HepG2 (cell line): ENCODE measurements around the gene CADM4. TPM values are rescaled to one million over a fixed set of nuclear protein-coding genes. Genes with fewer than 3 reads are reported as not detected.

Experiments
- ARID3A ChIP-seq: IDR thresholded peaks from 2 replicates; pipeline ENCODE4 v1.6.1; 2012; ENCODE audit warnings: low read depth, low read length, improper control_type of control experiment
- ATF4 ChIP-seq, 2 experiments: fragments of 450-650 bp in 1 of 2; sonication (generic) in 1 of 2; formaldehyde crosslinking; IDR thresholded peaks; 2 replicates each; pipeline versions ENCODE4 v1.5.0 to v1.8.0; 2020 to 2022; ENCODE audit warnings: mild to moderate bottlenecking in 1 of 2, missing genetic modification reagents in 1 of 2
- ATF7 ChIP-seq, 2 experiments: fragments of 450-650 bp in 1 of 2; sonication (generic) in 1 of 2; formaldehyde crosslinking in 1 of 2; IDR thresholded peaks; 2 replicates each; pipeline versions ENCODE4 v1.4.0 to v1.6.1; 2016 to 2020; ENCODE audit warnings: antibody characterized with exemption in 1 of 2, mild to moderate bottlenecking in 1 of 2, missing genetic modification reagents in 1 of 2
- CHCHD3 ChIP-seq: sonication (generic); formaldehyde crosslinking; IDR thresholded peaks from 2 replicates; pipeline ENCODE4 v1.8.0; 2022; ENCODE audit warnings: mild to moderate bottlenecking, missing genetic modification reagents, moderate library complexity
- CSRNP2 ChIP-seq: sonication (generic); formaldehyde crosslinking; conservative IDR thresholded peaks from 2 replicates; pipeline ENCODE4 v1.8.0; 2022; ENCODE audit warnings: low read depth, missing genetic modification reagents
- GLI4 ChIP-seq: sonication (generic); formaldehyde crosslinking; IDR thresholded peaks from 2 replicates; pipeline ENCODE4 v1.5.1; 2020; ENCODE audit warnings: missing genetic modification reagents, mild to moderate bottlenecking, moderate library complexity, borderline replicate concordance
- JARID2 ChIP-seq: sonication (generic); formaldehyde crosslinking; IDR thresholded peaks from 2 replicates; pipeline ENCODE4 v1.8.1; 2023; ENCODE audit warnings: missing genetic modification reagents, inconsistent platforms; ENCODE audit not compliant: insufficient replicate concordance
- MTF1 ChIP-seq: sonication (generic); formaldehyde crosslinking; IDR thresholded peaks from 2 replicates; pipeline ENCODE4 v1.5.0; 2020; ENCODE audit warnings: missing genetic modification reagents
- PAXIP1 ChIP-seq: sonication (generic); formaldehyde crosslinking; conservative IDR thresholded peaks from 2 replicates; pipeline ENCODE4 v1.4.0; 2020; ENCODE audit warnings: mild to moderate bottlenecking, missing genetic modification reagents, moderate library complexity
- POGZ ChIP-seq: sonication (generic); formaldehyde crosslinking; IDR thresholded peaks from 2 replicates; pipeline ENCODE4 v1.4.0; 2020; ENCODE audit warnings: mild to moderate bottlenecking, missing genetic modification reagents
- SMAD9 ChIP-seq: sonication (generic); formaldehyde crosslinking; IDR thresholded peaks from 2 replicates; pipeline ENCODE4 v1.5.1; 2020; ENCODE audit warnings: mild to moderate bottlenecking, missing genetic modification reagents
- STAT6 ChIP-seq: sonication (generic); formaldehyde crosslinking; IDR thresholded peaks from 2 replicates; pipeline ENCODE4 v1.4.0; 2020; ENCODE audit warnings: missing genetic modification reagents, mild to moderate bottlenecking, borderline replicate concordance
- ZGPAT ChIP-seq: IDR thresholded peaks from 2 replicates; pipeline ENCODE4 v1.6.1; 2016; ENCODE audit warnings: mild to moderate bottlenecking
- ZNF256 ChIP-seq: sonication (generic); formaldehyde crosslinking; conservative IDR thresholded peaks from 2 replicates; pipeline ENCODE4 v1.4.0; 2020; ENCODE audit warnings: missing genetic modification reagents
- ZNF510 ChIP-seq: sonication (generic); formaldehyde crosslinking; IDR thresholded peaks from 2 replicates; pipeline ENCODE4 v1.4.0; 2020; ENCODE audit warnings: low read depth, mild to moderate bottlenecking, missing genetic modification reagents
- polyA plus RNA-seq, 8 experiments: library from polyadenylated mRNA; depleted of rRNA in 3 of 8; stranded (reverse) in 7 of 8; unstranded in 1 of 8; fragments of >200 nt; fragmentation: Illumina TruSeq in 4 of 8; extraction: Trizol in 4 of 8; gene quantifications; 2 replicates each; pipeline versions ENCODE4 v1.2.1 to v1.2.3, GENCODE V29; 2011 to 2016; ENCODE audit warnings: low read depth in 4 of 8, missing spikeins in 1 of 8, mixed read lengths in 1 of 8; ENCODE audit not compliant: insufficient read depth in 1 of 8
- total RNA-seq, 5 experiments: library from RNA; depleted of rRNA; stranded (reverse); fragments of >200 nt; fragmentation: Illumina TruSeq; extraction: Trizol; gene quantifications; 2 replicates each; pipeline ENCODE4 v1.2.3, GENCODE V29; 2016; ENCODE audit warnings: low read depth in 1 of 5

Gene CADM4
- total and polyA plus RNA-seq, 2 of the 13 experiments (the other 11 are each of a cell fraction or from before 2014, with no cell fraction given) = 8.5 to 16.0 TPM

- TF ChIP-seq ARID3A = no peak
- no peak for TF ChIP-seq ZNF256 (CRISPR knock-in tag)
- TF ChIP-seq SMAD9 (CRISPR knock-in tag) = no peak
- no peak for TF ChIP-seq ZNF510 (CRISPR knock-in tag)
- no peak for TF ChIP-seq JARID2 (CRISPR knock-in tag)
- no peak for TF ChIP-seq PAXIP1
- TF ChIP-seq POGZ (CRISPR knock-in tag) = no peak
- TF ChIP-seq ZGPAT = no peak
- no peak for TF ChIP-seq GLI4 (CRISPR knock-in tag)
- no peak for TF ChIP-seq STAT6
- no peak for TF ChIP-seq ATF7 (IDR thresholded peaks at IDR 0.05)
- no peak for TF ChIP-seq ATF7 (CRISPR knock-in tag; IDR thresholded peaks at IDR 0.05)
- no peak for TF ChIP-seq CSRNP2 (CRISPR knock-in tag)
- no peak for TF ChIP-seq MTF1 (CRISPR knock-in tag)
- no peak for TF ChIP-seq CHCHD3 (CRISPR knock-in tag)
- TF ChIP-seq ATF4 (CRISPR knock-in tag; IDR thresholded peaks at IDR 0.05) = no peak
These were observed 63.4 kb downstream of the CADM4 start (continued) for GRCh38 chr19:43575955-43576878.
